Transverse colon (tissue), 4 donors: ENCODE data around the gene PRKAR1B. TPM values are rescaled to one million over a fixed set of nuclear protein-coding genes. Genes with fewer than 3 reads are reported as not detected.
A peak's percentile ranks its signal among the peaks of the same experiment; 100 is the strongest.

Experiments used
- DNase-seq: peaks from one replicate; pipeline ENCODE4 v3.0.0-alpha.2; 2019
- H3K27ac ChIP-seq, 4 donors: fragments of 200-600 bp; sonication (generic); 2 replicates each; pipeline ENCODE4 v1.5.1; 2016 to 2018; ENCODE audit warnings: inconsistent platforms in 4 of 4
- H3K27me3 ChIP-seq: fragments of 200-600 bp; sonication (generic); 2 replicates; pipeline ENCODE4 v1.5.1; 2017; ENCODE audit warnings: inconsistent platforms
- H3K36me3 ChIP-seq, 4 donors: fragments of 200-600 bp; sonication (generic); 2 replicates each; pipeline ENCODE4 v1.5.1; 2017 to 2019; ENCODE audit warnings: inconsistent platforms in 4 of 4
- H3K4me1 ChIP-seq, 4 donors: fragments of 200-600 bp; sonication (generic); 2 replicates each; pipeline ENCODE4 v1.5.1; 2017 to 2020; ENCODE audit warnings: inconsistent platforms in 4 of 4
- H3K4me3 ChIP-seq, 4 donors: fragments of 200-600 bp; sonication (generic); 1 replicate in 1 of 4; 2 replicates in 3 of 4; pipeline versions ENCODE4 v1.5.1 to v1.6.1; 2017 to 2019; ENCODE audit warnings: inconsistent platforms in 4 of 4
- H3K9me3 ChIP-seq, 2 donors: fragments of 200-600 bp; sonication (generic); 2 replicates each; pipeline ENCODE4 v1.5.1; 2017 to 2019; ENCODE audit warnings: inconsistent platforms in 2 of 2
- CTCF ChIP-seq, 5 experiments: fragments of 200-600 bp in 3 of 5; fragments of 450-650 bp in 2 of 5; sonication (generic) in 3 of 5; IDR thresholded peaks; 1 replicate in 2 of 5; 2 replicates in 3 of 5; pipeline ENCODE4 v1.5.1; 2016 to 2017; ENCODE audit warnings: antibody characterized with exemption in 5 of 5, inconsistent platforms in 3 of 5, mild to moderate bottlenecking in 2 of 5, moderate library complexity in 1 of 5
- EP300 ChIP-seq: sonication (generic); formaldehyde crosslinking; IDR thresholded peaks from one replicate; pipeline ENCODE4 v1.6.1; 2017; ENCODE audit warnings: antibody characterized with exemption, low read depth
- POLR2A ChIP-seq: fragments of 450-650 bp; IDR thresholded peaks from one replicate; pipeline ENCODE4 v1.6.1; 2016; ENCODE audit warnings: antibody characterized with exemption, mild to moderate bottlenecking, moderate library complexity
- POLR2AphosphoS5 ChIP-seq, 3 donors: sonication (generic); formaldehyde crosslinking; IDR thresholded peaks; one replicate each; pipeline ENCODE4 v1.6.1; 2016; ENCODE audit warnings: antibody characterized with exemption in 3 of 3
- WGBS, 2 donors: methylation state at CpG; one replicate each; pipeline ENCODE4 v1.1.5; 2018; ENCODE audit warnings: low coverage in 1 of 2; 5-methylcytosine and 5-hydroxymethylcytosine counted together
- in situ Hi-C, 4 donors: fragments of 200-750 bp; cut with MboI; loops; one replicate each; pipeline versions ENCODE4 v1.15.0 to v1.15.1; 2017; ENCODE audit warnings: low sequenced_read_pairs in 3 of 4, low pct_ligation_motif_present in 1 of 4, low pct_unique_long_range_greater_than_20kb in 1 of 4
- intact Hi-C: fragments of 100-400 bp; cut with DNase I; formaldehyde crosslinking; loops from one replicate; pipeline ENCODE4 v1.15.1; 2023; ENCODE audit warnings: low total_unique reads
- total RNA-seq, 4 donors: library from RNA; depleted of rRNA; stranded (reverse); fragments of >200 nt; gene quantifications; one replicate each; pipeline ENCODE4 v1.1.0, GENCODE V29; 2016

PRKAR1B gene
- total RNA-seq, 4 donors from 2014 or later = 15.7 to 53.9 (median 16.9) TPM

- WGBS, 2 donors = 88% methylated on average over 15 of the region's 17 CpGs; no CpG with 5 or more reads in 1 of the 2 donors
- peaks cover 24 to 44% (median 42%) of the 10 kb centered on the region in 4 donors for H3K4me1 ChIP-seq
- intact Hi-C loops (loop anchor here (10.0 kb wide), 2 partner anchors 215 to 265 kb away; partner anchors contain the start of genes DNAAF5 and PRKAR1B), in situ Hi-C loops (no loop called here)
- H3K4me3 ChIP-seq = no peak overlapping the region
- H3K9me3 ChIP-seq = no peaks in the 10 kb centered on the region
- peaks cover 0 to 13% (median 0%) of the 10 kb centered on the region in 4 donors for H3K36me3 ChIP-seq
- no peaks in the 10 kb centered on the region for H3K27me3 ChIP-seq
- H3K27ac ChIP-seq = no peak overlapping the region
- no peak for TF ChIP-seq POLR2A
- no peak for TF ChIP-seq CTCF (IDR thresholded peaks at IDR 0.05)
- TF ChIP-seq EP300 = no peak
- no peak for TF ChIP-seq POLR2AphosphoS5 (IDR thresholded peaks at IDR 0.05)
- DNase-seq = no peak
These were observed 217.0 kb downstream of the PRKAR1B start for GRCh38 chr7:510131-510481.

- 92% methylated on average over 19 of the region's 20 CpGs; no CpG with 5 or more reads in 1 of the 2 donors for WGBS, 2 donors
- Histone ChIP-seq H3K4me3 (no peak overlapping the region), H3K9me3 (no peaks in the 10 kb centered on the region), H3K4me1 (peaks cover 25 to 44% (median 42%) of the 10 kb centered on the region in 4 donors), H3K27ac (no peak overlapping the region), H3K36me3 (peaks cover 0 to 13% (median 0%) of the 10 kb centered on the region in 4 donors), H3K27me3 (no peaks in the 10 kb centered on the region)
- TF ChIP-seq EP300 (no peak), POLR2AphosphoS5 (IDR thresholded peaks at IDR 0.05) (no peak), POLR2A (no peak), CTCF (IDR thresholded peaks at IDR 0.05) (no peak)
- DNase-seq = no peak
- intact Hi-C loops (loop anchor here (10.0 kb wide), 2 partner anchors 215 to 265 kb away; partner anchors contain the start of genes DNAAF5 and PRKAR1B), in situ Hi-C loops (no loop called here)
These were observed 217.5 kb downstream of the PRKAR1B start for GRCh38 chr7:509426-510130.

GRCh38 chr7:508461-509170 lies 218.5 kb downstream of the PRKAR1B start:
- Histone ChIP-seq H3K27me3 (no peaks in the 10 kb centered on the region), H3K9me3 (no peaks in the 10 kb centered on the region), H3K27ac (no peak overlapping the region), H3K4me3 (no peak overlapping the region), H3K36me3 (peaks cover 0 to 13% (median 0%) of the 10 kb centered on the region in 4 donors), H3K4me1 (peaks cover 32 to 45% (median 44%) of the 10 kb centered on the region in 4 donors)
- TF ChIP-seq EP300 = no peak
- TF ChIP-seq CTCF (IDR thresholded peaks at IDR 0.05) = no peak
- TF ChIP-seq POLR2A = no peak
- TF ChIP-seq POLR2AphosphoS5 (IDR thresholded peaks at IDR 0.05) = no peak
- WGBS, 2 donors = 85 to 96% methylated on average over 4 to 10 of the region's 12 CpGs
- no peak for DNase-seq
- intact Hi-C loops = no loop called here
- in situ Hi-C loops = no loop called here

GRCh38 chr7:507623-508300 lies 219.3 kb downstream of the PRKAR1B start:
- Histone ChIP-seq H3K9me3 (no peaks in the 10 kb centered on the region), H3K4me3 (no peak overlapping the region), H3K27me3 (no peaks in the 10 kb centered on the region), H3K27ac (no peak overlapping the region), H3K36me3 (peaks cover 0 to 13% (median 0%) of the 10 kb centered on the region in 4 donors), H3K4me1 (peaks cover 28 to 44% (median 43%) of the 10 kb centered on the region in 4 donors)
- intact Hi-C loops = no loop called here
- in situ Hi-C loops = no loop called here
- TF ChIP-seq EP300 = no peak
- TF ChIP-seq POLR2A = no peak
- no peak for TF ChIP-seq POLR2AphosphoS5 (IDR thresholded peaks at IDR 0.05)
- TF ChIP-seq CTCF (IDR thresholded peaks at IDR 0.05) = no peak
- 81 to 92% methylated on average over 5 to 17 of the region's 17 CpGs for WGBS, 2 donors
- peak; percentile 7 for DNase-seq
